HCT116 (cell line): ENCODE measurements around the gene ZNRF4. TPM values are rescaled to one million over a fixed set of nuclear protein-coding genes. Genes with fewer than 3 reads are reported as not detected.
A peak's percentile ranks its signal among the peaks of the same experiment; 100 is the strongest.

Experiments used
- ATAC-seq: fragments of 200-7000 bp; cut with Tn5 transposase; 2 replicates; pipeline ENCODE4 v1.9.1; 2020; ENCODE audit warnings: mild to moderate bottlenecking, moderate library complexity
- BruUV-seq: library from RNA; stranded (reverse); fragments of 400-500 nt; replicated peaks from 2 replicates; lab custom pipeline; 2021; lab: Mats Ljungman, UMichigan
- CTCF ChIA-PET: fragments of 300-600 bp; sonication (Branson Sonifier 250); formaldehyde crosslinking; loops from one replicate; lab custom pipeline; 2021; ENCODE audit warnings: antibody characterized with exemption; lab: Charles Lee
- POLR2A ChIA-PET: fragments of 300-600, 350-600 bp; sonication (Branson Sonifier 250); formaldehyde crosslinking; loops from one replicate; lab custom pipeline; 2021; ENCODE audit warnings: antibody characterized with exemption; lab: Charles Lee
- RAD21 ChIA-PET, 2 experiments: fragments of 300-600 bp; sonication (Branson Sonifier 250); formaldehyde crosslinking; loops; one replicate each; lab custom pipeline; 2023; ENCODE audit warnings: low total read pairs in 2 of 2; ENCODE audit not compliant: uncharacterized antibody in 2 of 2, unreplicated experiment in 2 of 2, low non-redundant PET in 1 of 2; lab: Charles Lee
- DNase-seq: peaks from one replicate; pipeline ENCODE4 v3.0.0-alpha.2; 2010; ENCODE audit warnings: low read depth, low spot score
- H2AFZ ChIP-seq: fragments of 200-600 bp; shearing (Covaris generic), sonication (generic); 2 replicates; pipeline ENCODE4 v1.6.1; 2017; ENCODE audit warnings: low read depth, mixed run types, mixed read lengths, antibody characterized with exemption, low read length; ENCODE audit not compliant: poor library complexity, severe bottlenecking
- H3K27ac ChIP-seq: 2 replicates; pipeline ENCODE4 v1.5.1; 2012; ENCODE audit warnings: low read depth, low read length
- H3K27me3 ChIP-seq: fragments of 200-600 bp; sonication (generic); 2 replicates; pipeline ENCODE4 v1.6.1; 2016; ENCODE audit warnings: mixed run types, low read length, mixed read lengths; ENCODE audit not compliant: insufficient read depth
- H3K36me3 ChIP-seq, 2 experiments: fragments of 200-500 bp in 1 of 2; fragments of 200-600 bp in 1 of 2; sonication (Bioruptor generic) in 1 of 2; sonication (generic) in 1 of 2; 2 replicates each; pipeline versions ENCODE4 v1.5.1 to v1.6.1; 2014 to 2016; ENCODE audit warnings: low read length in 2 of 2, inconsistent platforms in 1 of 2, mixed read lengths in 1 of 2, mixed run types in 1 of 2; ENCODE audit not compliant: insufficient read depth in 2 of 2, control insufficient read depth in 1 of 2
- H3K4me1 ChIP-seq, 2 experiments: fragments of 200-600 bp in 1 of 2; sonication (generic) in 1 of 2; 2 replicates each; pipeline versions ENCODE4 v1.5.1 to v1.6.1; 2012 to 2017; ENCODE audit warnings: low read length in 2 of 2, inconsistent platforms in 1 of 2, mild to moderate bottlenecking in 1 of 2, mixed read lengths in 1 of 2, mixed run types in 1 of 2, moderate library complexity in 1 of 2; ENCODE audit not compliant: insufficient read depth in 2 of 2, control insufficient read depth in 1 of 2
- H3K4me2 ChIP-seq: fragments of 200-600 bp; sonication (generic); 2 replicates; pipeline ENCODE4 v1.6.1; 2017; ENCODE audit warnings: mixed run types, low read length, mixed read lengths
- H3K4me3 ChIP-seq, 2 experiments: fragments of 200-600 bp in 1 of 2; sonication (generic) in 1 of 2; replicated peaks in 1 of 2; 2 replicates each; pipeline ENCODE4 v1.5.1; 2011 to 2016; ENCODE audit warnings: low read length in 2 of 2, control low read depth in 1 of 2, low read depth in 1 of 2, mild to moderate bottlenecking in 1 of 2, mixed read lengths in 1 of 2, mixed run types in 1 of 2
- H3K79me2 ChIP-seq: fragments of 200-600 bp; sonication (generic); 2 replicates; pipeline ENCODE4 v1.6.1; 2017; ENCODE audit warnings: mild to moderate bottlenecking, mixed run types, low read length, moderate library complexity, mixed read lengths; ENCODE audit not compliant: insufficient read depth
- H3K9ac ChIP-seq: fragments of 200-600 bp; sonication (generic); 2 replicates; pipeline ENCODE4 v1.6.1; 2016; ENCODE audit warnings: low read length, mixed read lengths
- H3K9me2 ChIP-seq: fragments of 200-600 bp; sonication (generic), shearing (Covaris generic); 2 replicates; pipeline ENCODE4 v1.6.1; 2017; ENCODE audit warnings: mixed run types, mild to moderate bottlenecking, moderate library complexity; ENCODE audit not compliant: insufficient read depth
- H3K9me3 ChIP-seq, 2 experiments: fragments of 200-500 bp in 1 of 2; fragments of 200-600 bp in 1 of 2; sonication (Bioruptor generic) in 1 of 2; sonication (generic) in 1 of 2; 2 replicates each; pipeline ENCODE4 v1.6.1; 2014 to 2017; ENCODE audit warnings: low read length in 2 of 2, mixed read lengths in 2 of 2, inconsistent platforms in 1 of 2, low read depth in 1 of 2, mild to moderate bottlenecking in 1 of 2, mixed run types in 1 of 2, moderate library complexity in 1 of 2; ENCODE audit not compliant: control insufficient read depth in 1 of 2, insufficient read depth in 1 of 2
- H4K20me1 ChIP-seq: fragments of 200-600 bp; sonication (generic), shearing (Covaris generic); 2 replicates; pipeline ENCODE4 v1.6.1; 2017; ENCODE audit warnings: mixed run types, mild to moderate bottlenecking, moderate library complexity; ENCODE audit not compliant: insufficient read depth
- CBX3 ChIP-seq: IDR thresholded peaks from 2 replicates; pipeline ENCODE4 v1.6.1; 2012; ENCODE audit warnings: low read depth
- CEBPB ChIP-seq: IDR thresholded peaks from 2 replicates; pipeline ENCODE4 v1.6.1; 2012; ENCODE audit warnings: low read depth
- CTCF ChIP-seq, 3 experiments: fragments of 200-600 bp in 1 of 3; sonication (generic) in 1 of 3; IDR thresholded peaks in 2 of 3; conservative IDR thresholded peaks in 1 of 3; 2 replicates each; pipeline ENCODE4 v1.5.1; 2012 to 2017; ENCODE audit warnings: low read depth in 2 of 3, low read length in 2 of 3, antibody characterized with exemption in 1 of 3, borderline replicate concordance in 1 of 3, control low read depth in 1 of 3, mild to moderate bottlenecking in 1 of 3, mixed read lengths in 1 of 3, mixed run types in 1 of 3, moderate library complexity in 1 of 3; ENCODE audit not compliant: insufficient read depth in 1 of 3
- JUND ChIP-seq: IDR thresholded peaks from 2 replicates; pipeline ENCODE4 v1.6.1; 2012
- POLR2A ChIP-seq: IDR thresholded peaks from 2 replicates; pipeline ENCODE4 v1.7.0; 2011; ENCODE audit warnings: borderline replicate concordance; ENCODE audit not compliant: insufficient read depth, insufficient read length; ENCODE audit errors: extremely low read depth
- POLR2AphosphoS5 ChIP-seq: IDR thresholded peaks from 2 replicates; pipeline ENCODE4 v1.6.1; 2011; ENCODE audit warnings: mild to moderate bottlenecking, low read depth, low read length, moderate library complexity
- RAD21 ChIP-seq: IDR thresholded peaks from 2 replicates; pipeline ENCODE4 v1.6.1; 2012; ENCODE audit warnings: low read depth, mild to moderate bottlenecking
- SIN3A ChIP-seq: IDR thresholded peaks from 2 replicates; pipeline ENCODE4 v1.6.1; 2012; ENCODE audit warnings: low read depth
- TCF7L2 ChIP-seq: IDR thresholded peaks from 2 replicates; pipeline ENCODE4 v1.7.0; 2011; ENCODE audit warnings: borderline replicate concordance, inconsistent platforms; ENCODE audit not compliant: insufficient read depth, insufficient read length; ENCODE audit errors: extremely low read depth
- YY1 ChIP-seq: IDR thresholded peaks from 2 replicates; pipeline ENCODE4 v1.6.1; 2011; ENCODE audit warnings: low read length, low read depth, moderate library complexity, mild to moderate bottlenecking; ENCODE audit not compliant: insufficient replicate concordance; ENCODE audit errors: extremely low read depth
- ZNF274 ChIP-seq: fragments of 200-500 bp; sonication (Bioruptor generic); IDR thresholded peaks from 2 replicates; pipeline ENCODE4 v1.6.1; 2014; ENCODE audit warnings: mild to moderate bottlenecking, low read depth, low read length, inconsistent platforms
- intact Hi-C: fragments of 100-400 bp; cut with micrococcal nuclease; formaldehyde crosslinking; loops from 2 replicates; pipeline ENCODE4 v1.10.0; 2022
- total RNA-seq: library from RNA; stranded (reverse); gene quantifications from one replicate; pipeline ENCODE4 v1.2.1, GENCODE V29; 2021; ENCODE audit not compliant: unreplicated experiment

Gene ZNRF4
- total RNA-seq, 1 experiment from 2014 or later: not detected

GRCh38 chr19:5480427-5480836 is 25.2 kb downstream of the ZNRF4 start:
- TF ChIP-seq CEBPB (no peak), ZNF274 (no peak), YY1 (no peak), CTCF (IDR thresholded peaks at IDR 0.05 in 2 of 3, conservative IDR thresholded peaks at IDR 0.05 in 1 of 3; ENCODE audit: borderline replicate concordance in 1 of 3, insufficient read depth in 1 of 3, low read depth in 2 of 3, low read length in 2 of 3) (peak; percentile 33 to 72 (median 69); a peak in 4 of 6 replicates), CBX3 (peak; percentile 54; the same call in 1 of the 2 replicates), RAD21 (peak; percentile 48), POLR2AphosphoS5 (no peak), SIN3A (no peak), POLR2A (no peak), TCF7L2 (no peak), JUND (no peak)
- no peaks in the 10 kb centered on the region for H4K20me1 ChIP-seq
- ChIA-PET CTCF (no interaction called here), RAD21 (no interaction called here), POLR2A (no interaction called here)
- H3K27me3 ChIP-seq: no peaks in the 10 kb centered on the region
- H3K79me2 ChIP-seq: no peaks in the 10 kb centered on the region
- no peak overlapping the region for H3K4me3 ChIP-seq
- peaks cover 7 to 9% of the 10 kb centered on the region in 2 experiments; a peak in 2 of 4 replicates for H3K9me3 ChIP-seq
- H3K27ac ChIP-seq: no peak overlapping the region
- H3K9ac ChIP-seq: no peak overlapping the region
- peak; percentile 78 for ATAC-seq
- no peak overlapping the region for H3K4me2 ChIP-seq
- no peaks in the 10 kb centered on the region for H3K9me2 ChIP-seq
- intact Hi-C loops: loop anchor here (2.0 kb wide), 1 partner anchor 432 kb away; no protein-coding TSS in a partner anchor
- peak; percentile 28 for DNase-seq
- no peak overlapping the region for H2AFZ ChIP-seq
- no peaks in the 10 kb centered on the region for H3K4me1 ChIP-seq
- H3K36me3 ChIP-seq: no peaks in the 10 kb centered on the region
- BruUV-seq: no TSS peak
